ENCODE data around the gene CDKN2B-AS1.

The CDKN2B-AS1 gene

GRCh38 chr9:22084336-22085035 is 89.9 kb downstream of the CDKN2B-AS1 start:
- no peak for DNase-seq (ENCODE audit: low read depth in 2 of 2)

- DNase-seq (ENCODE audit: low read depth in 2 of 2): no peak
Measured at GRCh38 chr9:22088053-22088716, 93.6 kb downstream of the CDKN2B-AS1 start.

GRCh38 chr9:22088717-22089061 is 94.1 kb downstream of the CDKN2B-AS1 start:
- DNase-seq (ENCODE audit: low read depth in 2 of 2): no peak

- no peak for DNase-seq (ENCODE audit: low read depth in 2 of 2)
Measured at GRCh38 chr9:22097707-22098106, 103.1 kb downstream of the CDKN2B-AS1 start.

DNA sequence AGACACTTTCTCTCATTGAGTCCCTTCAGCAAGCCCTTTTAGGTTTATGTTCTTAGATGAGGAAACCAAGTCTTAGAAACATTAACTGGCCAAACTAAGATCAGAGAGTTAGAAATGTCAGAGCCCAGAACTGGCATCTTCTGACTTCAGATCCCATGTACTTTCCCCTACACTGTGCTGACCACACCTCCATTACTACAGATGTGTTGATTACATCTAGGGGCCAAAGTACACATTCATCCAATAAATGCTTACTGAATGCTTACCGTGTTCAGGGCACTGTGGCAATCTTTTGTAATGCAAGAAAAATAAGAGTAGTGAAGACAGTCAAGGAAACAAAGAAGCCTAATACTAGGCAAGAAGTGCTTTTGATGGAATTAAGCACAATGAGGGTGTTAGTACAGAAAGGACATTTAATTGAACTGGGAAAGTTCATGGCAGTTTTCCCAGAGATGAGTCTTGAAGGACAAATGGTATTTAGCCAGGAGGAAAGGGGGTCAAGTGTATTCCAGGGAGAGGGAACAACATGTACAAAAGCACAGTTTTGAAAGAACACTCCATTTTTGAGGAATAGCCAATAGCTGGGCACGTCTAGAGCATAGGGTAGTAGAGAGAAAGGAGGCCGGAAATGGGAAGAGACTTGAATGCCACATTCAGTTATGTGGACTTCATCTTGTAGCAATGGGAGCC is 104.2 kb downstream of the CDKN2B-AS1 start:
- DNase-seq (ENCODE audit: low read depth in 2 of 2): no peak

GRCh38 chr9:22100626-22101025 is 106.0 kb downstream of the CDKN2B-AS1 start:
- DNase-seq (ENCODE audit: low read depth in 2 of 2): no peak

- DNase-seq (ENCODE audit: low read depth in 2 of 2): no peak
Measured at GRCh38 chr9:22102146-22103053, 107.8 kb downstream of the CDKN2B-AS1 start.

DNA sequence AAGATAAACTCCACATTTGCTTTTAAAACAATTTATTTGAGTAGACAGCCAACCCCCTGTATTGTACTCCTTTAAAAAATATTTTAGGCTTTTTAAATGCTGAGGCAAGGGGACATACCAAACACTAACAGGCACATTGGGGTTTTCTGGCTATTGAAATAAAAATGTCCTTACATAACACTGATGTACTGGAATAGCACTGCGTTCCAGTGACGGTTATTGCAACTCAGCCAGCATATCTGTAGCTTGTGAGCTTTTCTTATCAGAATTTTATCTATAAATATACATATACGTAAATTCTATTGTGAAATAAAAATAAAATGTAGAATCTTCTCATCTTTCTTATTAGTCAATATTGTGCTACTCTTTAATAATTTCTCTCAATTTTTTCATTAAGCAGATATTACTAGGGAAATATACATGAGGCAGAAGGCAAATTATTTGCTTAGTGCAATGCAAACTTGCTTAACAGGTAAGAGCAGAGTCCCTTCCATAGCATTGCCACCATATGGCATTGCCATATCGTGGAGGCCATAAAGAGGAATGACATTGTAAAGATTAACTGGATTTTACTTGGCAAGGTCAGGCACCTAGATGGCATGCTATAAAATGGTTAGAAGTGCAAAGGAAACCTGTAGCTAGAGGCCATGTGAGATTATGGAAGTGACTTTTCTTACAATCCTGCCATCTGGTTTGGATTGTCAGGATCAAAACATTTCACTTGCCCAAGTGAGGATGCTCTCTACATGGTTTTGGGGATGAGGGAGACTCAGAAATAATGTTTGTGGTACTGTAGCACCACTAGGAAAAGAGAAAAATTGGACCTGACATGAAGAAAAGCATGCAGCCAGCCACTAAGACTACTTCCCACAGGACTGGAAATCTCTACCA is 109.3 kb downstream of the CDKN2B-AS1 start:
- DNase-seq (ENCODE audit: low read depth in 2 of 2): no peak

DNA sequence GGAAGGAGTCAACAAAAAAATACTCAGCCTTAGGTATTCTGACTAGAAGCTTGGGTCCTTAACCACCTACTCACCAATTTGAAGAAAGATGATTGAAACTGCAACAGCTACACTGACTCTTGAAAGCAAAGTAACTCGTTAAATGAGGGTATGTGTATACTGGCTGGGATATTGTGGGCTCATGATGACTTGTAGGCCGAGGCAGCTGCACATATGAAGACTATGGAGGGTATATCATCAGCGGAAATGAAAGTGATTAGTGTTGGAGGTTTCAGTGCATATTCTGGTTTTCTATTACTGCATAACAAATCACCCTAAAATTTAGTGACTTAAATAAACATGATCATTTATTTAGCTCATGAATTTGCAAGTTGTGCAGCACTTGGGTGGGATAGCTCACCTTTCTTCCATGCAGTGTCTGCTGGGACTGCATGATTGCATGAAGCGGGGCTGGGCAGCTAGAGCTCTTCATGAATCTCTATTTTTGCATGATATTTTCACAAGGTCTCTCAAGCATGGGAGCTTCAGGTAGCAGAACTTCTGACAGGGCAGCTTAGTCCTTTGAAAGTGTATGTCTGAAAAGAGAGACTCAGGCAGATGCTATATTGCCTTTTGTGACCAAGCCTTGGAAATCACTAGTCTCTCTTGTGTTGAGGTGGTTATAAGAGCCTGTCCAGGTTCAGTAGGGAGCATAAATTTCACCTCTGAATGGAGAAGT is 110.6 kb downstream of the CDKN2B-AS1 start:
- DNase-seq (ENCODE audit: low read depth in 2 of 2): no peak

- DNase-seq (ENCODE audit: low read depth in 2 of 2): no peak
Measured at GRCh38 chr9:22107202-22108045, 112.8 kb downstream of the CDKN2B-AS1 start.

DNA sequence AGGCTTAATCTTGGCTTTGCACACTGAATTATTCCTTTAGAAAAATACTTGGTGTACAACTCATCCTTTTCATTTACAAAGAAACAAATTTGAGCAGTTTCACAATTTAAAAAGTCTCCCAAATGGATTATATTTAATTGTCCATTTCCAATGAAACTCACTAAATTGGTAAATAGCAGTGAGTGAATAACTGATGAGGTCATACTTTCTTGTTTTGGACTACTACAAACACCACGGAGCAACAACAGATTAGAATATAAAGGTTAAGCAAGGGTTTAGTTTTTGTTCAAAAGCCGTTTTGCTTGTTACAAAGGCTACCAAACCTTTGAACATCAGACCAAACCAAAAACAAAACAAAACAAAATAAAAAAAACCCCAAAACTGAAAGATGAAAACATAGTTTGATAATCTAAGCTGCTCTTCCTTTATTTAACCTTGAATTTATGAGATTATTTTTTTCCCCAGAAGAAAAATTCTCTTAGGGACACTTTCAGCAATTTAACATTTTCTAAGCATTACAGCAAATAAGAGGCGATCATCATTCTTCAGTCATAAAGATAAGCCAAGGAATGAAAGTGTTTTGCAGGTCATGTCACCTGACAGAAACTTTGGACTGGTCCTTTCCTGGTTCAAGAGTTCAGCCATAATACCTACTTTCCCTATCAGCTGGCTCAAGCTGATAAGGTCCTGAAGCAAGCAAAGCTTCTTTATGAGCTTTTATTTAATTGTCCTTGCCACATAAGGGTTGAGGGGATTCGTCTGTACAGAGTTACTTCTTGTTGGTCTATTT is 114.2 kb downstream of the CDKN2B-AS1 start:
- DNase-seq (ENCODE audit: low read depth in 2 of 2): no peak

DNA sequence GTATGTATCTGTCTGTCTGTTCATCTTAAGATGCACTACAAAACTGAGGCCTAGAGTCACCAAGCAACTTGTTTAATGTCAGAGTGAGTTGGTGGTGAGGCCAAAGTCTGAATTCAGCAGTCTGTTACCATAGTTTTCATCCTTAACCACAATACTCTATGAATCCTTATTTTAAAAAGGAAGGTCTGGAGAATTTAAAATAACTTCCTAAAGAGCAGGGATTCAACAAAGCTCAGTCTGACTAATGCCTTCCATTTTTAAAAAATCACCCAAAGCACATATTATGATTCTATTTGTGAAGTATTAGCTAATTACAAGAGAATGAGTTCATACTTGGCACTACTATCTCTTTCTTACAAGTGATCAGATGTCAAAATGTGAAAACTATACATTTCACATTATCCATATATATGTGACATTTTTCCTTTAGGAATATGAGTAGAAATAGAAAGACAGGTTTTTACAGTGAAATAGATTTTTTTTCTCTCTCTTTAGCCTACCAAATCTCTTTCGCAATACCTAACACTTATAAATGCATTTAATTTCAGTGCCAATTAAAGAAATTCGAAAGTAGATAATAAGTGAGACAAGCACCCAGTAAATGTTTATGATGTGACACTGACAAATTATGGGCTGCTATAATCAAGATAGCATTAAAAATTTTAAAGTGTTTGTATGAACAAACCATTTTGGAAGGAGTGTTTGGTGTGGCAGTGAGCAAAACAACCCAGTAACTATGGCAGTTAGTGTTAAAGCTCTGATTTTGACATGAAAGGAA is 116.8 kb downstream of the CDKN2B-AS1 start:
- DNase-seq (ENCODE audit: low read depth in 2 of 2): no peak

- no peak for DNase-seq (ENCODE audit: low read depth in 2 of 2)
Measured at GRCh38 chr9:22111954-22112247, 117.3 kb downstream of the CDKN2B-AS1 start.

DNA sequence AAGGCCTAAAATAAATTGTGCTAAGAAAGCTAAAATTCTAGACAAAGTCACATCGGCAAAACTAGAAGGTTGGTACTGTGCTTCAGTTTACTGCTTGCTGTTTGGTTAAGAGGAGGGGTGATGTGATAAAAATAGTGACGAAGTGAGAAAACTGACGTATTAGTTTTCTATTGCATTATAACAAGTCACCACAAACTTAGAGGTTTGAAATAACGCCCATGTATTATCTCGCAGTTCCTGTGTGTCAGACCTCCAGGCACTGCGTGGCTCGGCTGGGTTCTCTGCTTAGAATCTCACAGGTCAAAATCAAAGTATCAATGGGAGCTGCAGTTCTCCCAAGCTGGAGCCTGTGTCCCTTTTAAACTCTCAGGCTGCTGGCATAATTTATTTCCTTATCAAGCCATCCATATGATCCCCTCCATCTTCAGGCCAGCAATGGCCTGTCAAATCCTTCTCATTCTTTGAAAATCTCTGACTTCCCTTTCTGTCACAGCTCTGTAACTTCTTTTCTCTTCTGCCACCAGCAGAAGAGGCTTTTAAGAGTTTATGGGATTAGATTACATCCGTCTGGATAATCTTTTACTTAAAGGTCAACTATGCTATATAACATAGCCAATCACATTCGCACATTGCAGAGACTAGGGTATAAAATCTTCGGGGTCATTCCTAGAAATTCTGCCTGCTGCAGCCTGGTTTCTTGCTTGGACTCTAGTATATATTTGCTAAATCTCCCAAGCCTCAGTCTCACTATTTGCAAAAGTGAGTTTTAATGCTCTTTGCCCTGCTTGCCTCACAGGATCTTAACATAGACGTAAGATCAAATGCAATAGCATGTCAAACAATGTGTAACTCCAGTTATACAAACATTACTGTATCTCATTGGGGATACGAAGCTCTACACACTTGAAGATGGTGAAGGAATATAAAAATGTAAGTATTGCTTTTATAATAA is 118.6 kb downstream of the CDKN2B-AS1 start:
- no peak for DNase-seq (ENCODE audit: low read depth in 2 of 2)

DNA sequence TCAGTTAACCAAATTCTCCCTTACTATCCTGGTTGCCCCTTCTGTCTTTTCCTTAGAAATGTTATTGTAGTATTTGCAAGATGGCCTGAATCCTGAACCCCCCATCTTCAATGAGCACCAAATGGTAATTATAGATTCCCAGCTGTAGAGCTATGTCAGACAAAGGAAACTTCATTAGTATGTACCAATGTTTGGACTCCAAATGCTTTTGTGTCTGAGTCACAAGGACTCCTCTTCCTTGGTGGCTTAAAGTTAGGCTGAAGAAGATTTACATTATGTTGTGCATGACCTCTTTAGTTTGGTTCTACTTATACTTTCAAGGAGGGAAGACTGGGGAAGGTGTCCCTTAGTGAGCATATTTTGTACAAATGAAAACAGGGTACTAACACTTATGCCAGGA is 120.4 kb downstream of the CDKN2B-AS1 start:
- no peak for DNase-seq (ENCODE audit: low read depth in 2 of 2)

DNA sequence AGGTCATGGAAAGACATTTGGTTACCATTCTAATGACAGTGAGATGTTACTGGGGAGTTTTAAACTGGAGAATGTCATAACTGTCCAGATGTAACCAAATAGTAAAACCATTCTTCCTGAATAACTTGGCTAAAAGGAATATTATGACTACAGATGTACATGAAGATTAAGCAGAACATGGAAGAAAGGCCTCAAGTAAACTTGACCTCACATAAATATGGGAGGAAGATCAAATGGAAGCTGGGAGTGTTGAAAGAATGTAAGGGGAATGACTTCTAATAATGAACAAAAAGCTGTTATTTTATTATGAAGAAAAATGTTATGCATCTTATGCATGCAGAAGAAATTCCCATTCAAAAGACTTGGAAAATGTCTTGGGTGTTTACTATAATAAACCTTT is 122.2 kb downstream of the CDKN2B-AS1 start:
- DNase-seq (ENCODE audit: low read depth in 2 of 2): no peak
